K562 (cell line): ENCODE measurements around the gene DPY30. TPM values are rescaled to one million over a fixed set of nuclear protein-coding genes. Genes with fewer than 3 reads are reported as not detected.

ENCODE experiments used
- BRD9 ChIP-seq: fragments of 450-650 bp; IDR thresholded peaks from 2 replicates; pipeline ENCODE4 v1.6.1; 2018; ENCODE audit warnings: low read depth; ENCODE audit not compliant: partially characterized antibody
- CBFA2T2 ChIP-seq: fragments of 450-650 bp; conservative IDR thresholded peaks from 2 replicates; pipeline ENCODE4 v1.6.1; 2017; ENCODE audit warnings: mild to moderate bottlenecking
- CREBBP ChIP-seq: IDR thresholded peaks from one replicate; pipeline ENCODE4 v1.6.1; 2012; ENCODE audit warnings: low read depth, mild to moderate bottlenecking, control low read depth, inconsistent platforms, low read length
- CREM ChIP-seq: IDR thresholded peaks from 2 replicates; pipeline ENCODE4 v1.6.1; 2014; ENCODE audit warnings: antibody characterized with exemption, low read depth
- E2F8 ChIP-seq: fragments of 450-650 bp; IDR thresholded peaks from 2 replicates; pipeline ENCODE4 v1.7.1; 2018; ENCODE audit warnings: mild to moderate bottlenecking, low read depth; ENCODE audit not compliant: partially characterized antibody
- FOXK2 ChIP-seq, 2 experiments: fragments of 450-650 bp; IDR thresholded peaks in 1 of 2; conservative IDR thresholded peaks in 1 of 2; 2 replicates each; pipeline ENCODE4 v1.6.1; 2016; ENCODE audit warnings: low read depth in 2 of 2, mild to moderate bottlenecking in 1 of 2
- GTF2B ChIP-seq: IDR thresholded peaks from 2 replicates; pipeline ENCODE4 v1.6.1; 2011; ENCODE audit not compliant: insufficient read length; ENCODE audit errors: extremely low read depth
- HNRNPK ChIP-seq: fragments of 200-400 bp; formaldehyde crosslinking; IDR thresholded peaks from one replicate; pipeline ENCODE4 v1.6.1; 2018; ENCODE audit warnings: mild to moderate bottlenecking, low read depth, low read length; ENCODE audit not compliant: poor library complexity, severe bottlenecking
- HNRNPLL ChIP-seq: fragments of 200-400 bp; formaldehyde crosslinking; IDR thresholded peaks from 2 replicates; pipeline ENCODE4 v1.6.1; 2017; ENCODE audit warnings: low read length, low read depth, mild to moderate bottlenecking; ENCODE audit not compliant: poor library complexity, severe bottlenecking
- KLF10 ChIP-seq: fragments of 250-450 bp; sonication (Bioruptor Pico); IDR thresholded peaks from 2 replicates; pipeline ENCODE4 v1.6.1; 2021; ENCODE audit warnings: matching md5 sums
- LCOR ChIP-seq: sonication (generic); formaldehyde crosslinking; IDR thresholded peaks from 2 replicates; pipeline ENCODE4 v1.8.0; 2022; ENCODE audit warnings: mild to moderate bottlenecking, missing genetic modification reagents
- MAX ChIP-seq: sonication (generic); formaldehyde crosslinking; IDR thresholded peaks from 2 replicates; pipeline ENCODE4 v1.9.0; 2022; ENCODE audit warnings: mild to moderate bottlenecking, missing genetic modification reagents
- MEIS2 ChIP-seq: fragments of 450-650 bp; IDR thresholded peaks from 2 replicates; pipeline ENCODE4 v1.6.1; 2014; ENCODE audit warnings: mild to moderate bottlenecking; ENCODE audit not compliant: partially characterized antibody
- NFATC3 ChIP-seq: fragments of 450-650 bp; IDR thresholded peaks from 2 replicates; pipeline ENCODE4 v1.6.1; 2017; ENCODE audit warnings: mild to moderate bottlenecking
- NR2F6 ChIP-seq: fragments of 450-650 bp; formaldehyde crosslinking; IDR thresholded peaks from 2 replicates; pipeline ENCODE4 v1.4.0; 2020; ENCODE audit warnings: mild to moderate bottlenecking
- PHF21A ChIP-seq: fragments of 450-650 bp; IDR thresholded peaks from 2 replicates; pipeline ENCODE4 v1.6.1; 2017; ENCODE audit warnings: low read depth, borderline replicate concordance
- RBBP5 ChIP-seq: fragments of 200-600 bp; sonication (generic); IDR thresholded peaks from 2 replicates; pipeline ENCODE4 v1.6.1; 2012; ENCODE audit warnings: borderline replicate concordance, mild to moderate bottlenecking, low read length, control low read depth, inconsistent platforms; ENCODE audit not compliant: insufficient read depth, poor library complexity, severe bottlenecking
- SIRT6 ChIP-seq: IDR thresholded peaks from one replicate; pipeline ENCODE4 v1.6.1; 2012; ENCODE audit warnings: low read depth, mild to moderate bottlenecking, control low read depth, inconsistent platforms, low read length, moderate library complexity
- ZBTB26 ChIP-seq: fragments of 450-650 bp; formaldehyde crosslinking; IDR thresholded peaks from 2 replicates; pipeline ENCODE4 v1.4.0; 2022; ENCODE audit warnings: missing genetic modification characterization
- ZKSCAN3 ChIP-seq: fragments of 250-450 bp; sonication (Bioruptor Pico); IDR thresholded peaks from 2 replicates; pipeline ENCODE4 v1.4.0; 2020
- ZNF277 ChIP-seq: fragments of 250-450 bp; sonication (Bioruptor Pico); IDR thresholded peaks from 2 replicates; pipeline ENCODE4 v1.8.0; 2022; ENCODE audit warnings: inconsistent platforms, mild to moderate bottlenecking, moderate library complexity, borderline replicate concordance
- ZNF408 ChIP-seq: fragments of 250-450 bp; sonication (Bioruptor Pico); IDR thresholded peaks from 2 replicates; pipeline ENCODE4 v1.4.0; 2020; ENCODE audit warnings: low read depth, mild to moderate bottlenecking, moderate library complexity
- polyA plus RNA-seq, 8 experiments: library from polyadenylated mRNA; depleted of rRNA in 4 of 8; stranded (reverse) in 5 of 8; unstranded in 3 of 8; fragments of >200 nt; fragmentation: Nextera tagmentation in 2 of 8; fragmentation: Illumina TruSeq in 1 of 8; extraction: Ambion mirVana in 2 of 8; extraction: Trizol in 1 of 8; gene quantifications; 2 replicates each; pipeline versions ENCODE4 v1.2.1 to v1.2.3, GENCODE V29; 2011 to 2014; ENCODE audit warnings: inconsistent platforms in 1 of 8, missing spikeins in 1 of 8
- total RNA-seq, 7 experiments: library from RNA; depleted of rRNA in 6 of 7; stranded (reverse); fragments of >200 nt in 6 of 7; fragmentation: Illumina TruSeq in 2 of 7; extraction: Trizol in 2 of 7; gene quantifications; 2 replicates each; pipeline versions ENCODE4 v1.2.1 to v1.2.3, GENCODE V29; 2011 to 2021; ENCODE audit warnings: low replicate concordance in 1 of 7

The DPY30 gene
- total and polyA plus RNA-seq, 9 of the 15 experiments (the other 6 are each of a cell fraction or from before 2014, with no cell fraction given) = 64.6 to 402 (median 116) TPM

GRCh38 chr2:32010670-32011484, 28.7 kb downstream of the DPY30 start, which contains the start of gene MEMO1 (continued):
- TF ChIP-seq SIRT6 = no peak
- peak; percentile 94 for TF ChIP-seq LCOR (CRISPR knock-in tag)
- TF ChIP-seq BRD9 = no peak
- TF ChIP-seq CREBBP = no peak
- TF ChIP-seq MAX (CRISPR knock-in tag) = peak; percentile 92
- peak; percentile 12 for TF ChIP-seq GTF2B
- TF ChIP-seq PHF21A = peak; percentile 59; the same call in 1 of the 2 replicates
- peak; percentile 29 for TF ChIP-seq HNRNPLL
- TF ChIP-seq CREM = peak; percentile 83
- peak in 1 of 2 experiments; percentile 20; a peak in 1 of 4 replicates for TF ChIP-seq FOXK2 (conservative IDR thresholded peaks at IDR 0.05 in 1 of 2, IDR thresholded peaks at IDR 0.05 in 1 of 2; ENCODE audit: low read depth in 2 of 2)
- TF ChIP-seq NR2F6 = no peak; the same call in 1 of the 2 replicates
- TF ChIP-seq RBBP5 = peak; percentile 79
- TF ChIP-seq MEIS2 = peak; percentile 49
- TF ChIP-seq ZKSCAN3 = no peak
- TF ChIP-seq ZNF408 (CRISPR knock-in tag) = no peak
- TF ChIP-seq ZBTB26 = no peak
- no peak for TF ChIP-seq NFATC3
- TF ChIP-seq HNRNPK = no peak
- TF ChIP-seq CBFA2T2 = 0 out of 2 replicates have a peak, but pooled peaks have one; percentile 24
- TF ChIP-seq ZNF277 (CRISPR knock-in tag) = no peak
- TF ChIP-seq KLF10 (CRISPR knock-in tag) = no peak
- TF ChIP-seq E2F8 = peak; percentile 86
